IMR-90 (cell line): ENCODE data around the gene PCDH12. TPM values are rescaled to one million over a fixed set of nuclear protein-coding genes. Genes with fewer than 3 reads are reported as not detected.

Experiments
- ATAC-seq: fragments of 200-7000 bp; cut with Tn5 transposase; 2 replicates; pipeline ENCODE4 v1.9.1; 2020; ENCODE audit warnings: low read depth, mild to moderate bottlenecking, moderate library complexity
- BruUV-seq: library from RNA; stranded (reverse); fragments of 400-500 nt; replicated peaks from 2 replicates; lab custom pipeline; 2021; lab: Mats Ljungman, UMichigan
- CTCF ChIA-PET: fragments of 300-600 bp; formaldehyde crosslinking; extraction: SDS; loops from one replicate; lab custom pipeline; 2021; ENCODE audit warnings: antibody characterized with exemption; lab: Yijun Ruan, JAX
- POLR2A ChIA-PET: fragments of 300-600 bp; sonication (Branson Sonifier 250); formaldehyde crosslinking; loops from one replicate; lab custom pipeline; 2022; ENCODE audit warnings: antibody characterized with exemption; ENCODE audit not compliant: unreplicated experiment; lab: Charles Lee
- DNase-seq: peaks from one replicate; pipeline ENCODE4 v3.0.0; 2013
- H2AFZ ChIP-seq: replicated peaks from 2 replicates; pipeline ENCODE3; 2013; ENCODE audit warnings: low read length, mild to moderate bottlenecking; ENCODE audit not compliant: poor library complexity
- H2AK5ac ChIP-seq: 2 replicates; pipeline ENCODE4 v1.6.1; 2013; ENCODE audit warnings: low read depth, low read length, inconsistent platforms
- H2AK9ac ChIP-seq: replicated peaks from 2 replicates; pipeline ENCODE3; 2013; ENCODE audit warnings: mild to moderate bottlenecking, low read depth, low read length, moderate library complexity; ENCODE audit not compliant: poor library complexity
- H2BK120ac ChIP-seq: 2 replicates; pipeline ENCODE4 v1.6.1; 2013; ENCODE audit warnings: low read depth, low read length, inconsistent platforms
- H2BK15ac ChIP-seq: 3 replicates; pipeline ENCODE4 v1.6.1; 2013; ENCODE audit warnings: low read depth, low read length, inconsistent platforms
- H2BK20ac ChIP-seq: 2 replicates; pipeline ENCODE4 v1.6.1; 2013; ENCODE audit warnings: low read depth, mild to moderate bottlenecking, inconsistent platforms, low read length, moderate library complexity
- H2BK5ac ChIP-seq: 2 replicates; pipeline ENCODE4 v1.6.1; 2013; ENCODE audit warnings: mild to moderate bottlenecking, low read depth, low read length, inconsistent platforms; ENCODE audit not compliant: poor library complexity, severe bottlenecking
- H3K14ac ChIP-seq: replicated peaks from 2 replicates; pipeline ENCODE4 v1.6.1; 2013; ENCODE audit warnings: low read depth, low read length, inconsistent platforms
- H3K18ac ChIP-seq: 2 replicates; pipeline ENCODE4 v1.6.1; 2013; ENCODE audit warnings: low read depth, low read length, control low read depth
- H3K23ac ChIP-seq: 2 replicates; pipeline ENCODE4 v1.6.1; 2013; ENCODE audit warnings: low read depth, low read length, inconsistent platforms
- H3K27ac ChIP-seq: 2 replicates; pipeline ENCODE4 v1.5.1; 2013; ENCODE audit warnings: mild to moderate bottlenecking, control low read depth, low read length; ENCODE audit not compliant: insufficient read depth
- H3K27me3 ChIP-seq: 2 replicates; pipeline ENCODE4 v1.6.1; 2013; ENCODE audit warnings: low read length; ENCODE audit not compliant: control insufficient read depth, insufficient read depth
- H3K36me3 ChIP-seq: 2 replicates; pipeline ENCODE4 v1.6.1; 2013; ENCODE audit warnings: low read length, mixed read lengths; ENCODE audit not compliant: control insufficient read depth, insufficient read depth
- H3K4ac ChIP-seq: 2 replicates; pipeline ENCODE4 v1.6.1; 2013; ENCODE audit warnings: low read depth, low read length, inconsistent platforms
- H3K4me1 ChIP-seq: 2 replicates; pipeline ENCODE4 v1.6.1; 2013; ENCODE audit warnings: low read length, mixed read lengths; ENCODE audit not compliant: control insufficient read depth, insufficient read depth
- H3K4me2 ChIP-seq: 2 replicates; pipeline ENCODE4 v1.6.1; 2013; ENCODE audit warnings: low read depth, mild to moderate bottlenecking, control low read depth, low read length, moderate library complexity
- H3K4me3 ChIP-seq: 2 replicates; pipeline ENCODE4 v1.5.1; 2013; ENCODE audit warnings: low read depth, mild to moderate bottlenecking, control low read depth, low read length, moderate library complexity; ENCODE audit not compliant: insufficient read depth
- H3K56ac ChIP-seq: 2 replicates; pipeline ENCODE4 v1.6.1; 2013; ENCODE audit warnings: low read length, inconsistent platforms; ENCODE audit not compliant: insufficient read depth; ENCODE audit errors: extremely low read depth
- H3K79me1 ChIP-seq, 2 experiments: 2 replicates each; pipeline ENCODE4 v1.6.1; 2013; ENCODE audit warnings: low read length in 2 of 2, inconsistent platforms in 1 of 2, low read depth in 1 of 2
- H3K9ac ChIP-seq: 2 replicates; pipeline ENCODE4 v1.6.1; 2013; ENCODE audit warnings: low read depth, low read length, control low read depth
- H3K9me1 ChIP-seq: 2 replicates; pipeline ENCODE4 v1.6.1; 2013; ENCODE audit warnings: low read length, inconsistent platforms; ENCODE audit not compliant: insufficient read depth
- H3K9me3 ChIP-seq: 2 replicates; pipeline ENCODE4 v1.6.1; 2013; ENCODE audit warnings: low read length; ENCODE audit not compliant: control insufficient read depth, insufficient read depth
- H4K20me1 ChIP-seq: 2 replicates; pipeline ENCODE4 v1.6.1; 2013; ENCODE audit warnings: low read length, inconsistent platforms; ENCODE audit not compliant: insufficient read depth
- H4K5ac ChIP-seq: 2 replicates; pipeline ENCODE4 v1.6.1; 2013; ENCODE audit warnings: mild to moderate bottlenecking, low read depth, low read length, control low read depth
- H4K8ac ChIP-seq, 2 experiments: 2 replicates each; pipeline ENCODE4 v1.6.1; 2013; ENCODE audit warnings: low read depth in 2 of 2, low read length in 2 of 2, control low read depth in 1 of 2, inconsistent platforms in 1 of 2
- H4K91ac ChIP-seq: 2 replicates; pipeline ENCODE4 v1.6.1; 2013; ENCODE audit warnings: low read depth, low read length, inconsistent platforms; ENCODE audit not compliant: insufficient read depth
- CEBPB ChIP-seq: IDR thresholded peaks from 2 replicates; pipeline ENCODE4 v1.6.1; 2012; ENCODE audit warnings: low read depth, low read length, improper control_type of control experiment
- FOS ChIP-seq: fragments of 150-350 bp; IDR thresholded peaks from 2 replicates; pipeline ENCODE4 v1.6.1; 2016; ENCODE audit warnings: low read depth, low read length
- RCOR1 ChIP-seq: IDR thresholded peaks from 2 replicates; pipeline ENCODE4 v1.6.1; 2012; ENCODE audit warnings: mild to moderate bottlenecking, low read length, improper control_type of control experiment; ENCODE audit not compliant: insufficient replicate concordance
- WGBS, 2 experiments: methylation state at CpG; one replicate each; pipeline versions ENCODE4 v1.1.5 to v1.1.7; 2013; ENCODE audit warnings: missing lambda C conversion rate in 2 of 2; ENCODE audit not compliant: insufficient read length in 1 of 2; ENCODE audit errors: extremely low coverage in 2 of 2; 5-methylcytosine and 5-hydroxymethylcytosine counted together
- dilution Hi-C: fragments of 300-500 bp; cut with HindIII; formaldehyde crosslinking; loops from one replicate; pipeline ENCODE4 v1.14.3; 2018; ENCODE audit warnings: low sequenced_read_pairs; ENCODE audit not compliant: unreplicated experiment
- in situ Hi-C: fragments of 300-500 bp; cut with MboI; formaldehyde crosslinking; loops from 3 replicates; pipeline ENCODE4 v1.14.3; 2019; ENCODE audit warnings: low sequenced_read_pairs, inconsistent platforms, mixed read lengths
- intact Hi-C: fragments of 100-400 bp; cut with micrococcal nuclease; formaldehyde crosslinking; loops from 2 replicates; pipeline ENCODE4 v1.10.0; 2022
- polyA plus RNA-seq, 3 experiments: library from polyadenylated mRNA; depleted of rRNA; stranded (reverse); fragments of >200 nt; gene quantifications; 2 replicates each; pipeline ENCODE4 v1.2.3, GENCODE V29; 2012; ENCODE audit warnings: low replicate concordance in 1 of 3
- total RNA-seq: library from RNA; depleted of rRNA; stranded (reverse); fragments of >200 nt; gene quantifications from 2 replicates; pipeline ENCODE4 v1.2.3, GENCODE V29; 2012

The PCDH12 gene
- total and polyA plus RNA-seq, 2 of the 4 experiments (the other 2 are of a cell fraction): 0.02 to 0.18 TPM

DNA sequence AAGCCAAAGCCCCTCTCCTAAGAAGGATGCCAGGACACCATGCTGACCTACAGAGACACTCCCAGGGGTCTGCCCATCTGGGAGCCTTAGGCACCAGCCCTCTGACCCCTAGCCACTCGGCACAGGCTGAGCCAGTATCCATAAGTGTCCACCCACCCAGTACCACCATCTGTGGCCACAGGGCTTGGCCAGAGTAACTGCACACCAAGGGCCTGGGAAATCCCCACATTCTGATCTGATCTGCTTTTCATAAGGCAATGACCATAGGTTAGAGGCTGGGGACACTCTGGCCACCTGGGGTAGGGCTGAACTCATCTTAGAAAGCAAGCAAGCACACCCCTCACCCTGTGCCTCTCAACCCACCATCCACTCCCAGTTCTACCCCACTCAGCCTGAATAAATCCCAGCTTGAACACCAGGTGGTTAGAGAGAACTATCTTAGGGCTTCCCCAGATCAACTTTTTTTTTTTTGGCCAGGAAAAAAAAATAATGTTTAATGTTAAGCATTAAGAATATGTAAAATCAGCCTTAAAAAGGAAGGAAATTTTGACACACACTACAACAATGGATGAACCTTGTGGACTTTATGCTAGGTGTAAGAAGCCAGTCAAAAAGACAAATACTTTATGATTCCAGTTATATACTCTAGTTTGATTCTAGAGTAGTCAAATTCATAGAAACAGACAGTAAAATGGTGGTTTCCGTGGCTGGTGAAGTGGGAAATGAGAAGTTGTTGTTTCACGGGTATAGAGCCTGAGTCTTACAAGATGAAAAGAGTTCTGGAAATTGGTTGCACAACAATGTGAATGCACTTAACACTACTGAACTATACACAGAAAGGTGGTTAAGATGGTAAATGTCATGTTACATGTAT lies 48.6 kb upstream of the PCDH12 start:
- Histone ChIP-seq H3K4ac (no peak overlapping the region), H3K79me1 (peaks cover 0 to 2% of the 10 kb centered on the region in 2 experiments; a peak in 2 of 4 replicates), H3K27ac (no peak overlapping the region), H2BK20ac (no peak overlapping the region), H3K4me3 (no peak overlapping the region), H3K36me3 (peaks cover 41% of the 10 kb centered on the region), H2BK5ac (no peak overlapping the region), H3K9me3 (no peaks in the 10 kb centered on the region), H2BK120ac (no peak overlapping the region), H4K20me1 (no peaks in the 10 kb centered on the region; the same call in 1 of the 2 replicates), H3K23ac (no peak overlapping the region; the same call in 1 of the 2 replicates), H3K27me3 (no peaks in the 10 kb centered on the region), H3K4me2 (no peak overlapping the region), H3K9me1 (peaks cover 12% of the 10 kb centered on the region; the same call in 1 of the 2 replicates), H4K5ac (no peak overlapping the region), H3K14ac (no peak overlapping the region), H3K9ac (no peak overlapping the region), H2AK9ac (no peak overlapping the region), H3K18ac (no peak overlapping the region), H2AFZ (no peak overlapping the region), H4K91ac (no peak overlapping the region), H2BK15ac (no peak overlapping the region), H2AK5ac (no peak overlapping the region), H4K8ac (no peak overlapping the region), H3K4me1 (no peaks in the 10 kb centered on the region; the same call in 1 of the 2 replicates), H3K56ac (no peak overlapping the region)
- intact Hi-C loops: no loop called here
- TF ChIP-seq FOS (no peak), RCOR1 (no peak), CEBPB (peak; percentile 35; the same call in 1 of the 2 replicates)
- ChIA-PET POLR2A (no interaction called here), CTCF (interaction anchor here (0.6 kb wide), 1 partner anchor 80 kb away, joined by 4 read pairs; no protein-coding TSS in a partner anchor)
- no TSS peak for BruUV-seq
- DNase-seq (no peak), ATAC-seq (peak; percentile 14)
- in situ Hi-C loops: no loop called here
- dilution Hi-C loops: no loop called here
- no CpG with 5 or more reads among the region's 3 CpGs for WGBS, 2 experiments
